ENCODE results near the gene KIF16B. TPM values are rescaled to one million over a fixed set of nuclear protein-coding genes. Genes with fewer than 3 reads are reported as not detected.

KIF16B gene
- total RNA-seq, 4 donors from 2014 or later, result 8.7 to 20.6 (median 16.6) TPM

- Histone ChIP-seq H3K4me1 (no peaks in the 10 kb centered on the region), H3K27ac (no peak overlapping the region), H3K27me3 (no peaks in the 10 kb centered on the region), H3K36me3 (no peaks in the 10 kb centered on the region), H3K9me3 (no peaks in the 10 kb centered on the region), H3K4me3 (no peak overlapping the region)
- no peak for TF ChIP-seq POLR2A (IDR thresholded peaks at IDR 0.05)
- TF ChIP-seq CTCF (IDR thresholded peaks at IDR 0.05), result no peak
- intact Hi-C loops (cut with DNase I; ENCODE audit: low total_unique reads), result no loop called here
- no peak for DNase-seq
These were observed 209.5 kb downstream of the KIF16B start for GRCh38 chr20:16363506-16364319.

- H3K36me3 ChIP-seq, result no peaks in the 10 kb centered on the region
- H3K27ac ChIP-seq, result no peak overlapping the region
- no peaks in the 10 kb centered on the region for H3K4me1 ChIP-seq
- TF ChIP-seq POLR2A (IDR thresholded peaks at IDR 0.05) (no peak), CTCF (IDR thresholded peaks at IDR 0.05) (no peak)
- H3K4me3 ChIP-seq, result no peak overlapping the region
- H3K27me3 ChIP-seq, result no peaks in the 10 kb centered on the region
- no peak for DNase-seq
- intact Hi-C loops (cut with DNase I; ENCODE audit: low total_unique reads), result no loop called here
- H3K9me3 ChIP-seq, result no peaks in the 10 kb centered on the region
These were observed 210.6 kb downstream of the KIF16B start for GRCh38 chr20:16362642-16363041.

- Histone ChIP-seq H3K4me3 (no peak overlapping the region), H3K27ac (no peak overlapping the region), H3K4me1 (no peaks in the 10 kb centered on the region), H3K36me3 (no peaks in the 10 kb centered on the region), H3K9me3 (no peaks in the 10 kb centered on the region), H3K27me3 (no peaks in the 10 kb centered on the region)
- no peak for DNase-seq
- TF ChIP-seq CTCF (IDR thresholded peaks at IDR 0.05), result no peak
- no peak for TF ChIP-seq POLR2A (IDR thresholded peaks at IDR 0.05)
- intact Hi-C loops (cut with DNase I; ENCODE audit: low total_unique reads), result no loop called here
These were observed 212.6 kb downstream of the KIF16B start for GRCh38 chr20:16360668-16361067.

- Histone ChIP-seq H3K27me3 (no peaks in the 10 kb centered on the region), H3K27ac (no peak overlapping the region), H3K36me3 (no peaks in the 10 kb centered on the region), H3K9me3 (no peaks in the 10 kb centered on the region), H3K4me1 (no peaks in the 10 kb centered on the region), H3K4me3 (no peak overlapping the region)
- no peak for DNase-seq
- TF ChIP-seq POLR2A (IDR thresholded peaks at IDR 0.05), result no peak
- no peak for TF ChIP-seq CTCF (IDR thresholded peaks at IDR 0.05)
- intact Hi-C loops (cut with DNase I; ENCODE audit: low total_unique reads), result no loop called here
These were observed 219.8 kb downstream of the KIF16B start for GRCh38 chr20:16353417-16353781.

GRCh38 chr20:16352751-16353416 is 220.4 kb downstream of the KIF16B start:
- Histone ChIP-seq H3K27me3 (no peaks in the 10 kb centered on the region), H3K9me3 (no peaks in the 10 kb centered on the region), H3K4me3 (no peak overlapping the region), H3K27ac (no peak overlapping the region), H3K4me1 (no peaks in the 10 kb centered on the region), H3K36me3 (no peaks in the 10 kb centered on the region)
- no peak for DNase-seq
- intact Hi-C loops (cut with DNase I; ENCODE audit: low total_unique reads), result no loop called here
- TF ChIP-seq CTCF (IDR thresholded peaks at IDR 0.05), result no peak
- no peak for TF ChIP-seq POLR2A (IDR thresholded peaks at IDR 0.05)

Measured in uterus (tissue), 4 donors.